Omental fat pad (tissue), 4 donors: ENCODE results near the gene VAT1L. TPM values are rescaled to one million over a fixed set of nuclear protein-coding genes. Genes with fewer than 3 reads are reported as not detected.

ENCODE experiments used
- ATAC-seq: fragments of 150-250 bp; one replicate; pipeline ENCODE4 v1.9.1; 2016; ENCODE audit warnings: mild to moderate bottlenecking, moderate library complexity; ENCODE audit not compliant: low FRiP score
- DNase-seq: peaks from one replicate; pipeline ENCODE4 v3.0.0-alpha.2; 2019; ENCODE audit warnings: low spot score
- total RNA-seq, 4 donors: library from RNA; depleted of rRNA; stranded (reverse); fragments of >200 nt; gene quantifications; one replicate each; pipeline ENCODE4 v1.1.0, GENCODE V29; 2016
- TF ChIP-seq, protein P1 (sequence below), 3 donors: fragments of 450-650 bp; IDR thresholded peaks; one replicate each; pipeline ENCODE4 v1.5.1; 2016 to 2017; ENCODE audit warnings: antibody characterized with exemption in 3 of 3, mild to moderate bottlenecking in 3 of 3, moderate library complexity in 2 of 3

VAT1L gene
- total RNA-seq, 4 donors from 2014 or later: 0.50 to 1.3 (median 0.80) TPM

GRCh38 chr16:77840673-77841501 lies 52.5 kb downstream of the VAT1L start:
- no peak for ATAC-seq
- no peak for DNase-seq
- TF ChIP-seq, protein P1, sequence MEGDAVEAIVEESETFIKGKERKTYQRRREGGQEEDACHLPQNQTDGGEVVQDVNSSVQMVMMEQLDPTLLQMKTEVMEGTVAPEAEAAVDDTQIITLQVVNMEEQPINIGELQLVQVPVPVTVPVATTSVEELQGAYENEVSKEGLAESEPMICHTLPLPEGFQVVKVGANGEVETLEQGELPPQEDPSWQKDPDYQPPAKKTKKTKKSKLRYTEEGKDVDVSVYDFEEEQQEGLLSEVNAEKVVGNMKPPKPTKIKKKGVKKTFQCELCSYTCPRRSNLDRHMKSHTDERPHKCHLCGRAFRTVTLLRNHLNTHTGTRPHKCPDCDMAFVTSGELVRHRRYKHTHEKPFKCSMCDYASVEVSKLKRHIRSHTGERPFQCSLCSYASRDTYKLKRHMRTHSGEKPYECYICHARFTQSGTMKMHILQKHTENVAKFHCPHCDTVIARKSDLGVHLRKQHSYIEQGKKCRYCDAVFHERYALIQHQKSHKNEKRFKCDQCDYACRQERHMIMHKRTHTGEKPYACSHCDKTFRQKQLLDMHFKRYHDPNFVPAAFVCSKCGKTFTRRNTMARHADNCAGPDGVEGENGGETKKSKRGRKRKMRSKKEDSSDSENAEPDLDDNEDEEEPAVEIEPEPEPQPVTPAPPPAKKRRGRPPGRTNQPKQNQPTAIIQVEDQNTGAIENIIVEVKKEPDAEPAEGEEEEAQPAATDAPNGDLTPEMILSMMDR (IDR thresholded peaks at IDR 0.05): no peak

GRCh38 chr16:77841502-77841763 lies 53.1 kb downstream of the VAT1L start:
- DNase-seq (no peak), ATAC-seq (no peak)
- TF ChIP-seq, protein P1 (IDR thresholded peaks at IDR 0.05): no peak

- TF ChIP-seq, protein P1 (IDR thresholded peaks at IDR 0.05): no peak
- ATAC-seq (no peak), DNase-seq (no peak)
Observed at GRCh38 chr16:77842468-77842867, 54.1 kb downstream of the VAT1L start.

- TF ChIP-seq, protein P1 (IDR thresholded peaks at IDR 0.05): no peak
- DNase-seq (no peak), ATAC-seq (no peak)
Observed at GRCh38 chr16:77843405-77843804, 55.0 kb downstream of the VAT1L start.

- TF ChIP-seq, protein P1 (IDR thresholded peaks at IDR 0.05): no peak
- ATAC-seq (no peak), DNase-seq (no peak)
Observed at GRCh38 chr16:77844801-77845200, 56.4 kb downstream of the VAT1L start.

GRCh38 chr16:77849646-77850258 lies 61.4 kb downstream of the VAT1L start:
- TF ChIP-seq, protein P1 (IDR thresholded peaks at IDR 0.05): no peak
- no peak for ATAC-seq

More at GRCh38 chr16:77849646-77850258, 61.4 kb downstream of the VAT1L start:
- DNase-seq: no peak
